Raji (cell line): ENCODE data around the gene NCK2.

Source experiments
- POLR2A ChIP-seq: IDR thresholded peaks from 2 replicates; pipeline ENCODE4 v1.6.1; 2011; ENCODE audit warnings: low read depth, low read length, control low read depth; ENCODE audit not compliant: insufficient read depth

The NCK2 gene

GRCh38 chr2:105730170-105730569, 14.5 kb upstream of the NCK2 start:
- TF ChIP-seq POLR2A: no peak

GRCh38 chr2:105731511-105731910, 13.2 kb upstream of the NCK2 start:
- no peak for TF ChIP-seq POLR2A

DNA sequence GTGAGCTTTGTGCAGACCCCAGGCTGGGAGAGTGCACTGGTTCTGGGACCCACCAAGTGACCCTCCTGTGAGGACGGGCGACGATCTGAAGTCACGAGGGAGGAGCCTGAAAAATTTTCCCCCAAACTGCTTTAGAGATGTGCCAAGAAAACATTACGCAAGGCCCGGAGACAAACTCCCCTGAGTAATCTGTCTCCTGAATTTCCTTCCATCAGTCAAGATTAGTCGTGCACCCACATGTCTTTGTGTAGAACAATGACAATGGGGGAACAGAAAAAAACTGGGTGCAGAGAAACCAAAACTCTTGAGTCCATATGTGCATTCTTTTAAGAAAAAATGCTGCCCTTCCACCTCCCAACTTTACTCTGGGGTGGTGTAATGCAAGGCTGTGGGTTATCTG, 12.6 kb upstream of the NCK2 start:
- TF ChIP-seq POLR2A: no peak

GRCh38 chr2:105732955-105733607, 11.6 kb upstream of the NCK2 start:
- TF ChIP-seq POLR2A: no peak

GRCh38 chr2:105733875-105734274, 10.8 kb upstream of the NCK2 start:
- TF ChIP-seq POLR2A: no peak

DNA sequence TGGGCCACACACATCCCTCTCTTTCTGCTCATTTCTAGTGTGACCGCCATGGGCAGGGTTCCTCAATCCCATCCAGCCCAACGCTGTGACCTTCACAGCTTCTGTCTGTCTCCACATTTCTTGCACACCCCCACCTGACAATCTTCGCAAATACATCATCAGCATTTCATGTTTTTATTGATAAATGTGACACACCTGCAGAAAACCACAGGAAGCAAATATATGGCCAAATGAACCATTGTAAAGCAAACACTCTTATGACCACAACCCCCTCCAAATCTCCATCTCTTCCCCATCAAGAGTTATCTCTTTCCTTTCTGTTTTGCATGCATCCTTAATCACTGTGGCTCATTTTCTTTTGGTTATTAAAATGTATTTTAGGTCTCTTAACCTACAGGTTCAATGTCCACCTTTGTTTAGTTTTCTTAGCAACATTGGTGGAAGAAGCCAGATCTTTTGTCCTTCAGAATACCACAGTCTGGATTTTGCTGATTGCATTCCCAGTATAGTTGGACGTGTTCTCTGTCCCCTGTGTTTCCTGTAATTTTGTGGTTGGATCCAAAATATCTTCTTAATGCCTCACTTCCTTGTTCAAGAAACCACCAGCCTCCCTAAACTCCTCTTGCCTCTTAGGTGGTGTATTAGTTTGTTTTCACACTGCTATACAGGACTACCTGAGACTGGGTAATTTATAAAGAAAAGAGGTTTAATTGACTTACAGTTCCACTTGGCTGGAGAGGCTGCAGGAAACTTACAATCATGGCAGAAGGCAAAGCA, 9.8 kb upstream of the NCK2 start:
- TF ChIP-seq POLR2A: no peak

DNA sequence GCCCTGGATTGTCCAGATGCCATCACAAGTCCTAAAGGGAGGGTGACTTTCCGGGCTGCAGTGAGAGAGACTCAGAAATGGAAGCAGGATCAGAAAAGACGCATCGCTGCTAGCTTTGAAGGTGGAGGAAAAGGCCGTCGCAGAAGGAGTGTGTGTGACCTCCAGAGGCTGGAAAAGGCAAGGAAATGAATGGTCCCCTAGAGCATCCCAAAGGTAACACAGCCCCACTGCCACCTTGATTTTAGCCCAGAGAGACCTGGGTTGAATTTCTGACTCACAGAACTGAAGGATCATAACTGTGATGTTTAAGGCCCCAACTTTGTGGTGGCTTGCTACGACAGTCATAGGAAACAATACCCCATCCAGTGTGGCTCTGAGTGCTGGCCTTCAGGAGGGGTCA, 8.6 kb upstream of the NCK2 start:
- no peak for TF ChIP-seq POLR2A

DNA sequence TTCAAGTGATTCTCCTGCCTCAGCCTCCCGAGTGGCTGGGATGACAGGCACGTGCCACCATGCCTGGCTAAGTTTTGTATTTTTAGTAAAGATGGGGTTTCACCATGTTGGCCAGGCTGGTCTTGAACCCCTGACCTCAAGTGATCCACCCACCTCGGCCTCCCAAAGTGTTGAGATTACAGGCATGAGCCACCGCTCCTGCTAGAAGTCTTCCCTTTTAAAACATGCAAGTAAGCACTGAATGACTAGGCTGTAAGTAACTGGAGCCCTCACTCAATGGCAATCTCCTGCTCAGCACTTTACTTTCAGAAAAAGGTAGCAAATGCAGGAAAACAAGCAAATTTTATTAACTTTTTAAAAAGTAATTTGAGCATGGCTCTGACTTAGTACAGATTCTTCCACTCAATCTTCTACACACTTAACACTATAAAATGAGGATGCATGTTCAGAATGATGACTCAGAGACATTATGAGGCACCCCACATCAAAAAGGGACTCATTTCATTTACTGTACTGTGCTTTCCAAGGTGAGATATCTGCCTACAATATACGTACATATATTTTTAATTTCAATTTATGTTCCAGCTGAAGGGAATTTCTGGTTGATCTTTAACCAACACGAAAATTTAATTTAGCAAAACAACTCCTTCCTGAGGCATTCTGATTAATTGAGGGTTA, 6.6 kb upstream of the NCK2 start:
- no peak for TF ChIP-seq POLR2A

- TF ChIP-seq POLR2A: no peak
Observed at GRCh38 chr2:105738658-105739241, 6.0 kb upstream of the NCK2 start.

DNA sequence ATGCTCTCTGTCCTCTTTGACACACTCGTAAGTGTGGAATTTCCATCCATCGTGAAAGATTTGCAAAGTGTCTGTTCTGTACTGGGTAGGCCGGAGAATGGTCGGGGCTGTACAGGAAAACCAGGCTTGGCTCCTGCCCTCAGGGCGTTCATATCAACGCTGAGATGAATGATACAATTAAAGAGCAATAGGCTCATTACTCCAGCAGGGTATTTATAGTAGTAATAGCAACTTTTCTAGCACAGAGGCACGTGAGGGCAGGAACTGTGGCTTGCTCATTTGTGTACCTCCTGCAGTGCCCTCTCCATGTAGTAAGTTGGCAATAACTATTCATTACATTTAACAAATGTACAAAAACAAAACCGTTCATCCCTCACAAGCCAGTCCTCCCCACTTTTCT, 5.3 kb upstream of the NCK2 start:
- no peak for TF ChIP-seq POLR2A

DNA sequence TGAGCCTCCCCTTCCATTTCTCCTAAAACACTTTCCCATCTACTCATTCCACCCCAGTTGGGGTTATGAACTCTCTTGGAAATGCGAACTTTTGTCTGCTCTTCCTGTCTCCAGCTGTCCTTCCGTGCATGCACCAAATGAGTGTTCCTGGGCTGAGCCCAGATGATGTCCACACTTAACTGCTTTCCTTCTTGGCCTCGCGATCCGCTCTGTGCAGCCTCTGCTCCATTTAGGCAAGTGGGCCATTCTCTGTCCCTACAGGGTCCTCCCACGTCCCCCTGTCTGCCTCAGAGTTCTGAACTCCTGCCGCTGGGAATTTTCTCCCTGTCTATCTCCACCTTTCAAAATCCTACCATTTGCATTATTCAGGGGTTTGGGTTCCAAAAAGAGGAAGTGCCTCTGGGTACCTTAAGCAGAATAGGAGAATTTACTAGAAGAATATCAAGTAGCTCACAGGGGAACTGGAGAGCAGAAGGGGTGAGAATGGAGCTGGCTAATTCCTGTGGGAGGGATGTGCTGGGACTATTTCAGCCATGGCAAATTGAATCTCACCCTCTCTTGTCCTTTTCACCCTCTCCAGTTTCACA, 4.7 kb upstream of the NCK2 start:
- no peak for TF ChIP-seq POLR2A

DNA sequence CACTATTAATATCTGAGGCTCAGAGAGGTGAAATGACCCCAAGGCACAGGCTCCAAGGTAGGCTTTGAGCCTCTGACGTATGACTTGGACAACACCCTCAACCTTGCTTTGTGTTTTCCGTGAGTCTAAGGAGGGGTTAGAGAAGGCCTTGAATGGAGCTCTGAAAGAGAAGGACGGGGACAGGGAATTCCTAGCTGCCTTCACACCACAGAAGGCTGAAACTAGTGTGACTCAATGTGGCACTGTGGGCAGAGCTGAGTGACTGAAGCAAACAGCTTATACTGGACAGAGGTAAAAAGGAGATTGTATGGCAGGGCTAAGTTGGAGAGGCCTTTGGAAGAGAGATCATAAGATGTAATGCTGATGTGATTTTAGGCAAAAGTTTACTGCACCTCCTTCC, 3.5 kb upstream of the NCK2 start:
- no peak for TF ChIP-seq POLR2A

DNA sequence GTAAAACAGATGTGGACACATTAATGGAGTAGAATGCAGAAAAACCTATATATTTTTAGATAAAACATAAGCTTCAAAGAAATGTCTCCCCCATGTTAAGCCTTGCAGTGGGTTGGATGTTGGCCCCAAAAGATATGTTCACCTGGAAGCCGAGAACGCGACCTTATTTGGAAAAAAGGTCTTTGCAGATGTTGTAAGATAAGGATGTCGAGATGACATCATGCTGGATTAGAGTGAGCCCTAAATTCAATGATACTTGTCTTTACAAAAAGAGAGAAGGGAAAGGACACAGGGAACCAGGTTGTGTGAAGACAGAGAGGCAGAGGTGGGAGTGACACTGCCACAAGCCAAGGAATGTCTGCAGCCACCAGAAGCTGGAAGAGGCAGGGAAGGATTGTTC, 3.1 kb upstream of the NCK2 start:
- no peak for TF ChIP-seq POLR2A

DNA sequence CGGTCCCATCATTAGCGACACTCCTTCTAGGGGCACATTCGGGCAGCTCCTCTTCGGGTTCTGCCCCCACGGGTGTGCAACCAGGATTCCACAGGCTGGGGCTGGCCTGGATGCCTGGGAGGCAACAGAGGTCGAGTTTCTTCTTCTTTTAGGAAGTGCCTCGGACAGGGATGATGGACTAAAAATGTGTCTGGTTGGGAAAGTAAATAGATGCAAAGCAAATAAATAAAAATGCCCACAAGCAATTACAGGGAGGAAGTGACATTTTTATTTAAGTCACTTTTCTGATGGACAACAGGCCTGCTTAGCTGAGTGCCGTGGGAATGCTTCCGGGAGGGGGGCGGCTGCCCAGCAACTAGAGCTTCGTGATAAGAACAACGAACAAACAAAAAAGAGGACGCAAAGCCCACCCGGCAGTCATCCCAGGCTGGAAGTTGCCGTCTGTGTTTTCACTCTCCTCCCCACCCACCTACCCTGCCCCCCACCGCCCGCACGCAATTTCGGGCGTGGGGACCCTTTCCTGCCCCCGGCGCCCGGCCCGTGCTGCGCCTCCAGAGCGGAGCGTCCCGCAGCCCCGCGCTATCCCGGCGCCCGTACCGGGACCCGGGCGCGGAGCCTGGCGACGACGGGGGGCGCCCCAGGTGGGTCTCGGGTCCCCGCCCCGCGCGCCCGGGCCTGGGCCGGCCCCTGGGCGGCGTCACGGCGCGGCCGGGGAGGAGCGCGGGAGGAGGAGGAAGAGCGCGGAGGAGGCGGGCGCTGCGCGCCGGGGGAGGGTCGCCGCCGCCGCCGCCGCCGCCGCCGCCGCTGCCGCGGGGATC, 412 bp upstream of the NCK2 start:
- peak; percentile 15; the same call in 1 of the 2 replicates for TF ChIP-seq POLR2A

DNA sequence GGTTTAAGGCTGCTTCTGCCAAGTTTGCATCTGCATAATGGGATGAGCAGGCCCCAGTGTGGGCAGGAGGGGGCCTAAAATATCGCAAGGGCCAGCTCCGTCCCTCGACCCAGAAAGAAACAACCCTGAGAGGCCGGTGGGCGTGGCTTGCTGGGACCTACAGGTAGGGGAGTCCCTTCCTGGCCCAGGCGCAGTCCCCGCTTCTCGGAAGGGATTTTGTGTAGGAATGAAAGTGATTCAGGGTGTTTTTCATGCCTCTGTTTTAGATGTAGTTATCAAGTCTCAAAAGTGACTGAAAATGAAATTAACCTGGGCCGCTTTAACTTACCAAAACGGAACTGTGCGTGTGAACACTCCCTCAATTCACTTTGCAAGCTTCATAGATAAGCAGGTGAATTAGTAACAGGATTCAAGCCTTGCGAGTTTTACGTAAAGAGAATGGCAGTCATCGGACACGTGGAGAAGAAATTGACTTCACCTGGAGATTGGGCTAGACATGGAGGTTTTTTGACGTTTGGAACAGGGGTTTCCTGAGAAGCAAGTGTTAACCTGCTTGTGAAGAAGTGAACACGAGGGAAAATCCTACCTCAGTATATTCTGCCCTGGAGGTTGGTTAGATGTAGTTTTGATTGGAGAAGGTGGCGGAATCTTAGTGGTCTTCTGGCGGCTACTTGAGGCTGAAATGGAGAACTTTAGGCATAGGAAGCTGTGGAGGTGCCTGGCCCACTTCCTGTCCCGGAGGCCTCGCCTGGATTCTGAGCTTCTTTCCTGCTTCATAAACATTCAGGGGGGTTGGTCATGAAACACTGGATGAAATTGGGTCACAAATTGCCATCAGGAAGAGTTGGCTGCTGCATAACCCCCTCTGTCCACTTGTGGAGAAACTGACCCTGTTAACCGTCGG, 1.7 kb downstream of the NCK2 start:
- TF ChIP-seq POLR2A: no peak
